Sigmoid colon (tissue), 4 donors: ENCODE measurements around the gene UFM1.

Experiments
- POLR2AphosphoS5 ChIP-seq, 4 donors: sonication (generic); formaldehyde crosslinking; IDR thresholded peaks; one replicate each; pipeline ENCODE4 v1.6.1; 2017; ENCODE audit warnings: antibody characterized with exemption in 4 of 4
- TF ChIP-seq, protein P1 (sequence below), 4 experiments: fragments of 450-650 bp in 3 of 4; fragments of 200-600 bp in 1 of 4; IDR thresholded peaks; one replicate each; pipeline ENCODE4 v1.5.1; 2016 to 2019; ENCODE audit warnings: antibody characterized with exemption in 4 of 4, mild to moderate bottlenecking in 3 of 4, moderate library complexity in 2 of 4

GRCh38 chr13:38401276-38401675, 51.6 kb downstream of the UFM1 start:
- TF ChIP-seq, protein P1, sequence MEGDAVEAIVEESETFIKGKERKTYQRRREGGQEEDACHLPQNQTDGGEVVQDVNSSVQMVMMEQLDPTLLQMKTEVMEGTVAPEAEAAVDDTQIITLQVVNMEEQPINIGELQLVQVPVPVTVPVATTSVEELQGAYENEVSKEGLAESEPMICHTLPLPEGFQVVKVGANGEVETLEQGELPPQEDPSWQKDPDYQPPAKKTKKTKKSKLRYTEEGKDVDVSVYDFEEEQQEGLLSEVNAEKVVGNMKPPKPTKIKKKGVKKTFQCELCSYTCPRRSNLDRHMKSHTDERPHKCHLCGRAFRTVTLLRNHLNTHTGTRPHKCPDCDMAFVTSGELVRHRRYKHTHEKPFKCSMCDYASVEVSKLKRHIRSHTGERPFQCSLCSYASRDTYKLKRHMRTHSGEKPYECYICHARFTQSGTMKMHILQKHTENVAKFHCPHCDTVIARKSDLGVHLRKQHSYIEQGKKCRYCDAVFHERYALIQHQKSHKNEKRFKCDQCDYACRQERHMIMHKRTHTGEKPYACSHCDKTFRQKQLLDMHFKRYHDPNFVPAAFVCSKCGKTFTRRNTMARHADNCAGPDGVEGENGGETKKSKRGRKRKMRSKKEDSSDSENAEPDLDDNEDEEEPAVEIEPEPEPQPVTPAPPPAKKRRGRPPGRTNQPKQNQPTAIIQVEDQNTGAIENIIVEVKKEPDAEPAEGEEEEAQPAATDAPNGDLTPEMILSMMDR (IDR thresholded peaks at IDR 0.05), result no peak
- no peak for TF ChIP-seq POLR2AphosphoS5 (IDR thresholded peaks at IDR 0.05)
